Trophoblast cell (in vitro differentiated cells and primary cell): Measurements from ENCODE around the gene TRIM46.

ENCODE experiments used
- DNase-seq, 2 donors: peaks; one replicate each; pipeline ENCODE4 v3.0.0-alpha.2; 2016
- H2AFZ ChIP-seq: 2 replicates; pipeline ENCODE4 v1.6.1; 2013; ENCODE audit warnings: low read length, moderate library complexity, mild to moderate bottlenecking; ENCODE audit not compliant: insufficient read depth, poor library complexity
- H2AK5ac ChIP-seq: 2 replicates; pipeline ENCODE4 v1.6.1; 2013; ENCODE audit warnings: mild to moderate bottlenecking, low read length
- H2BK120ac ChIP-seq: 2 replicates; pipeline ENCODE4 v1.6.1; 2013; ENCODE audit warnings: low read length, mild to moderate bottlenecking, moderate library complexity; ENCODE audit not compliant: insufficient read depth, poor library complexity
- H2BK12ac ChIP-seq: 2 replicates; pipeline ENCODE4 v1.6.1; 2013; ENCODE audit warnings: mild to moderate bottlenecking, low read length, moderate library complexity
- H2BK5ac ChIP-seq: 2 replicates; pipeline ENCODE4 v1.6.1; 2013; ENCODE audit warnings: low read length, low read depth, moderate library complexity, mild to moderate bottlenecking; ENCODE audit not compliant: poor library complexity
- H3K14ac ChIP-seq: 2 replicates; pipeline ENCODE4 v1.6.1; 2013; ENCODE audit warnings: mild to moderate bottlenecking, low read length
- H3K18ac ChIP-seq: 2 replicates; pipeline ENCODE4 v1.6.1; 2013; ENCODE audit warnings: mild to moderate bottlenecking, low read length
- H3K23ac ChIP-seq: 2 replicates; pipeline ENCODE4 v1.6.1; 2013; ENCODE audit warnings: low read length
- H3K27ac ChIP-seq: 2 replicates; pipeline ENCODE4 v1.5.1; 2013; ENCODE audit warnings: low read depth, mild to moderate bottlenecking, inconsistent platforms, low read length, moderate library complexity
- H3K27me3 ChIP-seq: 2 replicates; pipeline ENCODE4 v1.6.1; 2013; ENCODE audit warnings: inconsistent platforms, mild to moderate bottlenecking, low read length, moderate library complexity; ENCODE audit not compliant: insufficient read depth
- H3K36me3 ChIP-seq, 2 experiments: 1 replicate in 1 of 2; 2 replicates in 1 of 2; pipeline ENCODE4 v1.6.1; 2013; ENCODE audit warnings: low read length in 2 of 2, mild to moderate bottlenecking in 2 of 2, moderate library complexity in 1 of 2; ENCODE audit not compliant: insufficient read depth in 2 of 2, control insufficient read depth in 1 of 2
- H3K4ac ChIP-seq: 2 replicates; pipeline ENCODE4 v1.6.1; 2013; ENCODE audit warnings: low read depth, mild to moderate bottlenecking, low read length, moderate library complexity
- H3K4me1 ChIP-seq, 2 experiments: 1 replicate in 1 of 2; 2 replicates in 1 of 2; pipeline ENCODE4 v1.6.1; 2013; ENCODE audit warnings: low read length in 2 of 2, mild to moderate bottlenecking in 2 of 2, moderate library complexity in 1 of 2; ENCODE audit not compliant: insufficient read depth in 2 of 2, control insufficient read depth in 1 of 2
- H3K4me2 ChIP-seq: 2 replicates; pipeline ENCODE4 v1.6.1; 2013; ENCODE audit warnings: inconsistent platforms, mild to moderate bottlenecking, low read length, moderate library complexity
- H3K4me3 ChIP-seq: 2 replicates; pipeline ENCODE4 v1.5.1; 2013; ENCODE audit warnings: mild to moderate bottlenecking, low read depth, low read length, inconsistent platforms
- H3K79me1 ChIP-seq: one replicate; pipeline ENCODE4 v1.6.1; 2013; ENCODE audit warnings: low read length
- H3K79me2 ChIP-seq: 2 replicates; pipeline ENCODE4 v1.6.1; 2013; ENCODE audit warnings: low read length, mild to moderate bottlenecking; ENCODE audit not compliant: control insufficient read depth, insufficient read depth, poor library complexity
- H3K9ac ChIP-seq: 2 replicates; pipeline ENCODE4 v1.6.1; 2013; ENCODE audit warnings: mild to moderate bottlenecking, low read length
- H3K9me3 ChIP-seq: 2 replicates; pipeline ENCODE4 v1.6.1; 2013; ENCODE audit warnings: low read depth, mild to moderate bottlenecking, control low read depth, inconsistent platforms, low read length; ENCODE audit not compliant: insufficient read depth
- H4K12ac ChIP-seq: 2 replicates; pipeline ENCODE4 v1.6.1; 2013; ENCODE audit warnings: low read depth, mild to moderate bottlenecking, low read length, moderate library complexity
- H4K8ac ChIP-seq: 2 replicates; pipeline ENCODE4 v1.6.1; 2013; ENCODE audit warnings: low read depth, mild to moderate bottlenecking, low read length, moderate library complexity
- H4K91ac ChIP-seq: one replicate; pipeline ENCODE4 v1.6.1; 2013; ENCODE audit warnings: low read depth, mild to moderate bottlenecking, low read length, moderate library complexity
- WGBS: extraction: QIAGEN DNeasy Blood & Tissue Kit; methylation state at CpG from one replicate; pipeline ENCODE4 v1.1.7; 2013; ENCODE audit warnings: missing lambda C conversion rate; ENCODE audit not compliant: insufficient read length, insufficient coverage; ENCODE audit errors: extremely low coverage; 5-methylcytosine and 5-hydroxymethylcytosine counted together

TRIM46 gene

GRCh38 chr1:155125946-155126555, 47.6 kb upstream of the TRIM46 start:
- Histone ChIP-seq H3K14ac (peak overlapping the region; percentile 83), H2AK5ac (peak overlapping the region; percentile 80), H3K27me3 (no peaks in the 10 kb centered on the region), H2BK12ac (peak overlapping the region; percentile 94), H4K8ac (peak overlapping the region; percentile 77), H3K4me3 (peak overlapping the region; percentile 58), H3K4me1 (peaks cover 26 to 39% of the 10 kb centered on the region in 2 experiments), H2BK5ac (peak overlapping the region; percentile 89), H3K36me3 (peaks cover under 1% of the 10 kb centered on the region in 2 experiments), H3K4ac (peak overlapping the region; percentile 50), H2BK120ac (peak overlapping the region; percentile 93), H3K9ac (no peak overlapping the region), H3K79me2 (peaks cover 29% of the 10 kb centered on the region), H3K27ac (peak overlapping the region; percentile 93), H3K23ac (no peak overlapping the region), H3K4me2 (peak overlapping the region; percentile 73), H4K12ac (no peak overlapping the region), H4K91ac (peak overlapping the region; percentile 94), H3K18ac (peak overlapping the region; percentile 50), H2AFZ (peak overlapping the region; percentile 53), H3K79me1 (peaks cover 53% of the 10 kb centered on the region), H3K9me3 (no peaks in the 10 kb centered on the region)
- WGBS: no CpG with 5 or more reads among the region's 53 CpGs
- DNase-seq: peak in 1 of 2 donors; percentile 95

- Histone ChIP-seq H2AFZ (peak overlapping the region; percentile 18), H3K4ac (peak overlapping the region; percentile 20), H3K9me3 (peaks cover 2% of the 10 kb centered on the region), H4K91ac (peak overlapping the region; percentile 94), H2BK120ac (peak overlapping the region; percentile 93), H2BK5ac (peak overlapping the region; percentile 89), H3K79me1 (peaks cover 57% of the 10 kb centered on the region), H4K8ac (peak overlapping the region; percentile 77), H3K36me3 (peaks cover 5 to 7% of the 10 kb centered on the region in 2 experiments), H3K4me3 (peak overlapping the region; percentile 50), H3K23ac (no peak overlapping the region), H3K79me2 (peaks cover 33% of the 10 kb centered on the region), H3K27ac (peak overlapping the region; percentile 93), H3K14ac (peak overlapping the region; percentile 83), H3K4me2 (peak overlapping the region; percentile 73), H4K12ac (no peak overlapping the region), H2AK5ac (peak overlapping the region; percentile 21), H3K4me1 (peaks cover 32 to 42% of the 10 kb centered on the region in 2 experiments), H3K18ac (peak overlapping the region; percentile 92), H2BK12ac (peak overlapping the region; percentile 46), H3K9ac (no peak overlapping the region), H3K27me3 (no peaks in the 10 kb centered on the region)
- DNase-seq: peak; percentile 70 to 71
- no CpG with 5 or more reads among the region's 32 CpGs for WGBS
These were observed 47.0 kb upstream of the TRIM46 start for GRCh38 chr1:155126556-155127104.

- H2BK120ac ChIP-seq: peak within 1 kb of the TSS; percentile 95
- H3K79me1 ChIP-seq: peaks cover 57% of the 10 kb centered on the region
- H2BK12ac ChIP-seq: peak within 1 kb of the TSS; percentile 72
- H3K79me2 ChIP-seq: peaks cover 33% of the 10 kb centered on the region
- H3K18ac ChIP-seq: peak within 1 kb of the TSS; percentile 92
- peak within 1 kb of the TSS; percentile 95 for H3K9ac ChIP-seq
- H3K4me2 ChIP-seq: peak within 1 kb of the TSS; percentile 75
- H3K36me3 ChIP-seq: peaks cover 11% of the 10 kb centered on the region in 2 experiments
- WGBS: no CpG with 5 or more reads among the region's 76 CpGs
- no peak within 1 kb of the TSS for H3K23ac ChIP-seq
- H3K4me3 ChIP-seq: peak within 1 kb of the TSS; percentile 81
- H4K8ac ChIP-seq: peak within 1 kb of the TSS; percentile 71
- peak within 1 kb of the TSS; percentile 99 for H4K91ac ChIP-seq
- no peaks in the 10 kb centered on the region for H3K27me3 ChIP-seq
- H3K9me3 ChIP-seq: peaks cover 2% of the 10 kb centered on the region
- peak within 1 kb of the TSS; percentile 91 for H3K4ac ChIP-seq
- peak within 1 kb of the TSS; percentile 46 for H2AFZ ChIP-seq
- peak within 1 kb of the TSS; percentile 61 for H2AK5ac ChIP-seq
- peak; percentile 74 to 80 for DNase-seq
- H4K12ac ChIP-seq: peak within 1 kb of the TSS; percentile 60
- H3K27ac ChIP-seq: peak within 1 kb of the TSS; percentile 99
- H3K4me1 ChIP-seq: peaks cover 35 to 45% of the 10 kb centered on the region in 2 experiments
- H3K14ac ChIP-seq: peak within 1 kb of the TSS; percentile 95
- H2BK5ac ChIP-seq: peak within 1 kb of the TSS; percentile 98
These were observed 46.3 kb upstream of the TRIM46 start, which contains the start of gene EFNA1 for GRCh38 chr1:155127105-155127966. EFNA1 (plus strand) TSS chr1:155127876; CDS start chr1:155127978, 102 bp downstream.
